NCI-H2029 treated with DMSO at 0.1 percent for 48 hours (cell line): ENCODE data around the gene RAP1A.
"Not testable (repeated sequence)": the region's sequence is repeated elsewhere in the genome, so short reads cannot be mapped to it uniquely, and the experiment has no call there.

ENCODE experiments used
- DNase-seq: peaks from one replicate; lab custom pipeline; 2025; lab: John Stamatoyannopoulos, UW

The RAP1A gene

GRCh38 chr1:111738133-111738435 lies 118.5 kb downstream of the RAP1A start:
- DNase-seq = no peak

DNA sequence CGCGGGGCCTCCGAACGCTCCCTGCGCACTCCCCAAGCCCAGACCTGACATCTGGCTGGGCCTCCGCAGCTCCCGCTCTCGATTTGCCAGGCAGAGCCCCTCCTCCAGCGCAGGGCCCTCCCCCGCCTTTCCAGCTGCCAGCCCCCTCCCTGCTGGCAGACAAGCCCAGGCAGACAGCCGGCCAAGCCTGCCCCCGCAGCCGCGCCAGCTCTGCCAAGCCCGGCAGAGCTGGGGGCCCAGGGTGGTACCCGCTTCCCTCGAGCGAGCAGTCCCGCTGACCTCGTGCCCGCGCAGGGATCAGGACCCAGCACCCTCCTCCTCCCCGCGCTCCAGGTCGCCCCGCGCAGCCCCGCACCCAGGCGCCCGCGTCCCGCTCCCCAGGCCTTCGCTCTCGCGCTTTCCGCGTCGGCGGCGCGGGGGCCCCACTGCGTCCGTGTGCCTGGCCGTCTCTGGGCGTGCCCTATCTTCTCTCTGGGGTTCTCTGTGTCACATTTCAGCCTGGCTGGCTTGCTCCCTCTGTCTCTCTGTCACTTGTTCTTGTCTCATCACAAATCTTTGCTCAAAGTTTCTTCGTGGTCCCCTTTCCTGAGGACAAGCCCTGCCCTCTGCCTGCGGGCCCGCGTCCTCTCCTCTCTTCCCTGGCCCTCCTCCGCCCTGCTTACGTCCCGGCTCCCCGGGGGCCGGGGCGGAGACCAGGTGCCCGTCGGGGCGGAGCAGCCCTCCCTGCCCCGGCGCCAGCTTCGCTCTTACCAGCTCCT lies 119.0 kb downstream of the RAP1A start:
- DNase-seq = no peak

- DNase-seq = peak; percentile 18
Observed at GRCh38 chr1:111739194-111739924, 119.8 kb downstream of the RAP1A start, which contains the start of gene INKA2. Gene INKA2 (minus strand): TSS chr1:111739395. CDS start chr1:111739242, 153 bp downstream.

DNA sequence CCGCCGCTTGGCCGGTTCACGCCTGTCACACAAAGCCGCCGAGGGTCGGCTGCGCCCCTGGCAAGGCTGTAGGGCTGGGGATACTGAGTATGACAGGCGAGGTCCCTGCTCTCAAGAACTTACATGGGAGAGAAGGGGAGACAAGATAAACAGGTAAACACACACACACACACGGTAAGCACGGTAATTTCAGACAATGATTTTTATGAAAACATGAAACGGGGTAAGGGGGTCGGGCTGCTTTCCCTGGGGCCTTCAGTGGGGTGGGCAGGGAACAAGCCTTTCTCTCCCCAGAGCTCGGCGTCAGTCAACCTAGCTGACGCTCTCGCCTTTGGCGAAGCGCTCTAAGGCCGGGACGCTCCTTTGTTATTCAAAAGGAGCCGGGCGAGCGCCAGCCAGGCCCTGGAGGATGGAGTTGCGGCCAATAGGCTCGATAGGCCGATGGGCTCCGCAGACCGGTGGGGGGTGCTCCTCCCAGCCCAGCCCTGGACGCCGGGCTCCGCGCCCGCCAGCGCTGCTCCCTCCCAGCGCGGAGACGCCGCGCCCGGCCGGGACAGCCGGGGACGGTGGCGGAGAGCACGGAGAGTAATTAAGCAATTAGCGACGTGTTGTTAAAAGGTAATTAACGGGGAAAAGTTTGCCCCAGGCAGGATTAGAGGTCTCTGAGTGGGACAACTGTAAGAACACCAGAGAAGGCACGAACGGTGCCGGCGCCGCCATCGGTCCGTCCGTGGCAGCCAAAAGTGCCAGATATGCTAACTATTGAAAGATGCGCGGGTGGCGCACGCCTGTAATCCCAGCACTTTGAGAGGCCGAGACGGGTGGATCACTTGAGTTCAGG lies 120.6 kb downstream of the RAP1A start:
- DNase-seq = no peak

DNA sequence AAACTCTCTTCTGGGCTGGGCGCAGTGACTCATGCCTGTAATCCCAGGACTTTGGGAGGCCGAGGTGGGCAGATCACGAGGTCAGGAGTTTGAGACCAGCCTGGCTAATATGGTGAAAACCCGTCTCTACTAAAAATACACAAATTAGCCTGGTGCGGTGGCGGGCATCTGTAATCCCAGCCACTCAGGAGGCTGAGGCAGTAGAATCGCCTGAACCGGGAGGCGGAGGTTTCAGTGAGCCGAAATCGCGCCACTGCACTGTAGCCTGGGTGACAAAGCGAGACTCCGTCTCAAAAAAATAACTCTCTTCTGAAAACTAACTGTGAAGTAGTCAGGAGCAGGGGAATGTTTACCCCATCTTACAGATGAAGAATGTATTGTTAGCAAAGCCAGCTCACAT lies 122.7 kb downstream of the RAP1A start:
- DNase-seq = not testable (repeated sequence)

DNA sequence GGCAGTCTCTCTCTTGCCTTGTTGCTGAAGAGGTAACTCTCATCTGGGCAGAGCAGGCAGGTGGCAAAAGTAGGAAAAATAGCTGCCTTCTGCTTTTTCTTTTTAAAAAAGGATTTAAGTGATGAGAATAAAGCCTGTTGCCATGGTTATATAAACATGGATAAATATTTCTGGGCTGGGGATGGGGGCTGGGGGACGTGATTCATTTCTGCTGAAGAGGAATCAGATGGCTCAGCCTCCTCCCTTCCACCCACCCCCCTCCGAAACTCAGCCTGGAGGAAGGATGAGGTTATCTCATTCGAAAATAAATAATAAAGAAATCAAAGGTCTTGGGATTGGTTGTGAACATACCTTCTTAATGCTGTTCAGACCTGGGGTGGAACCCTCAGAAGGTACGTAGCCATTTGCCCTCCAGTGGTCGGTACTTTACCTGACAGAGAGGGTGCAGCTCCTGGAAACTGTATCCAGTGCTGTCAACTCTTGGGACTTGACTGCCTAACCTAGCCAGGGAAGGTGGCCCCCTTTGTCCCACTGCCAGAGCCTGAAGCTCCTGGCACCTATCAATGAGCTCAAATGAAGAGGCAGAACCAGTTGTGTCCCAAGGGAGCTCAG lies 123.5 kb downstream of the RAP1A start:
- DNase-seq = no peak

- DNase-seq = no peak
Observed at GRCh38 chr1:111743679-111744101, 124.1 kb downstream of the RAP1A start.

GRCh38 chr1:111745675-111746613 lies 126.4 kb downstream of the RAP1A start:
- no peak for DNase-seq

DNA sequence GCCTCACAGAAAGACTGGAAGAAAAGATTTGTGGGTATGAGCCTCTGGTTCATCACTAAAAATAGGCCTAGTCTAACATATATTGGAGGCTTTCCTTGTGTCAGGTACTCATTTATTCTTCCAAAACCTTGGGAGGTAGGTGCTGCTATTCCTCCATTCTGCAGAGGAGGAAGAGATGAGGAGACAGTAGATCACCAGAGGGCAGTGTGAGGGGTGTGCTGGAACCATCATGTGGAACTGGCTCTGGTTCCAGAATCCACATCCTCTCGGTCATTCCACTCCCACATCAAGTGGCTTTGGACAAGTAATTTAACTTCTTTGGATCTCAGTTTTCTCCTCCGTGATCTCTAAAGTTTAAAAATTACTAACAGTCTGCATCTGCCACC lies 127.0 kb downstream of the RAP1A start:
- no peak for DNase-seq

DNA sequence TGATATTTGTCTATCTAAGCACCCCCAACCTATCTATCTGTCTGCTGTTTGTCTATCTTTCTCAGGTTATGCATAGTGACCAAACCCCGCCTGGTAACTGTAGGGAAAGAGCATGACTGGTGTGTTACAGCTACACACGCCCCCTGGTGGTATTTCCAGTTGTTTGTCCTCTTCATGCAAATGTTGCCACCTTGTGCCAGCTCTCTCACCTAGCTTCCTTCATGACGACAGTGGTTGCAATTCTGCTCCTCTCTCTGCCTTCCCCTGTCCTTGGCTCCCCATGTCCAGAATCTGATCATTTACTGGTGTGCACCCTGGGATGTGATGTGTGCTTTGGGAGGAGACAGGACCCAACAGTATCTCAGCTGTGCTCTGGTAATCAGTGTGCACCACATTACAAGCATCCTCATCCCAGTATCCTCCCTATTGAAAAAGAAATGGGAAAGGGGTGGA lies 127.7 kb downstream of the RAP1A start:
- DNase-seq = peak; percentile 20

DNA sequence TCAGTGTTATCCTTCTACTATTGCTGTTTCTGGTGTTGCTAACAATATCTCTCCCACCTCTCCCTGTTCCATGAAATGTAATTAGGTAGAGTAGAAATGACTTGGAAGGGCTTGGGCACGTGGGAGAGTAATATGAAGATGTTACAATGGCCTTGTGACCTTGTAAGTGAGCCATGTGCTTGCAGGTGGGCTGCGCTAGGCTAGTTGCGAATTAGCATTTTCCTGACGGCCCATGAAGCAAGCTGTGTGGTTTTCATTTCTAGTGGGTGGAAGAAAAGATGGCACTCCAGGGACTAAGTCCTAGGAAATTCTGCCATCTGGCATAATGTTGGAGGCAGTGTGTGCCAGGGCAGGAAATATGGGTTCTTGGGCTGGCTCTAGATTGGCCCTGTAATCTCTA lies 128.4 kb downstream of the RAP1A start:
- no peak for DNase-seq

- no peak for DNase-seq
Observed at GRCh38 chr1:111749628-111750027, 130.0 kb downstream of the RAP1A start.

DNA sequence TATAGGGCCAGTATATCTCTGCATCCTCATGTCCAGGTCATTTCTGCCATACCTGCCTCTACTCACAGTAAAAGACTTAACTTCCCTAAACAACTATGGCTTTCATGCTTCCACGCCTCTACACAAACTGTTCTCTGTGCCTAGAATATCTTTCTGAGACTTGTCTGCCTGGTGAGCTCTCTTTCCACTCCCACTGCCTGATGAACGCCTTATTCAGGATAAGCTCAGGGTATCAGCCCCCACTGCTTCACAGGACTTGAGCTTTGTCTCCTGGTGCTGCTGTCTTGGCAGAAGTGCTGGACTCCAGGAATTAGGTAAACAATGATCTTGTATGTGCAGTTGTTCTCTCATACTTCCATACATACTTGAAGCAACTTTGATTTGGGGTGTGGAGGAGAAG lies 131.3 kb downstream of the RAP1A start:
- no peak for DNase-seq

DNA sequence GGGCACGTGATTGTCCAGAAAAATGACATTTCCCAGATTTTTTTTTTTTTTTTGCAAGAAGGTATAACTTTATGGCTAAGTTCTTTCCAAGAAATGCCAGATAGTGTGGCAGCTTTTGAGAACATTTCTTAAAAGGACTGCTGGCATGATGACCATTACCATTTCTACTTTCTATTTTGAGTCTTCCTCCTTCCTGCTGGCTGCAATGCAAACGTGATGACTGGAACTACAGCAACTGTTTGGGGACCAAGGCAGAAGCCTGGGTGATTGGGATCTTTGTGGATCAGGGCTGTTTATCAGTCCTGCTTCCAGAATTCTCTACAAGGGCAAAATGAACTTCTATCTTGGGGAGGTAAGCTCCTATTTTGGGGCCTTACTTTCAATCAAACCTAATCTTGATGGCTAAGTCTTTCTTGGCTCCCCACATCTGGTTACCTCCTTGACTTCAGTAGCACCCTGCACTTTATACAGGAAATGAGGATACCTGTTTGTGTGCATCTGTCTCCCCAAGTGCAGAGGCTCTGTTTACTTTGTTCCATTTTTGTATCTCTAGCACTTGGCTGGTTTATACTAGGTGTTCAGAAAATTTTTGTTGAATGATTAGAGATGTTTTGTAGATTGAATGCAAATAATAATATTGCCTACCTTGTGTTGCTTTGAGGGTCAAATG lies 132.5 kb downstream of the RAP1A start:
- no peak for DNase-seq

DNA sequence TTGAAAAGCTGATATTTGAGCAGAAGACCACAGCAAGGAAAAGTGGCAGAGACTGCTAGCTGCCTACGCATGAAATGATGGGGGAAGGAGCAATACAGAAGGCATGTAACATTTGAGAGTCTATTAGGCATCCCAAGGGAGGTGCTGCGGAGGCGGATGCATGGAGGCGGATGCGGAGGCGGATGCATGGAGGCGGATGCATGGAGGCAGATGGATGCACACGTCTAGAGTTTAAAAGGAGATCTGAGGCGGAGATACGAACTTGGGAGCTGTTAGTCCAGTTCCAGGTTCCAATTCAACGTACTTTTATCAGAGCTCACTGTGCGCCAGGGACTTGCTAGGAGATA lies 135.4 kb downstream of the RAP1A start:
- no peak for DNase-seq

GRCh38 chr1:111755331-111756123 lies 135.9 kb downstream of the RAP1A start, which contains the start of gene DDX20:
Gene DDX20 (plus strand): TSS chr1:111755901. CDS start chr1:111755925, 24 bp downstream.
- peak; percentile 71 for DNase-seq

DNA sequence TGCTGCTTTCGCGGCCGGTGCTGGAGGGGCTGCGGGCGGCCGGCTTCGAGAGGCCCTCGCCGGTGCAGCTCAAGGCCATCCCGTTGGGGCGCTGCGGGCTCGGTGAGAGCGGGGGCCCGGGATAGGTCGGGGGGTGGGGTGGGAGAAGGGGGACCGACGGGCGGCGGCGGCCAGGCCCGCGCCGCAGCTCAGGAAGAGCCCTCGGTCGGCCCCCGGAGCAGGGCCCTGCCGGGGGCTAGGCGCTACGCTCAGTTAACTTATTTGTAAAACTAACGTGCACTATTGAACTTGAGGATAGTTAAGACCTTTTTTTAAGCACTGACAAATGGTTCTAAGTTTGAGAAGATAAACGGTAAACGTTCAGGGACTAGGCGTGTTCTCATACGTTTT lies 136.5 kb downstream of the RAP1A start:
- DNase-seq = no peak

DNA sequence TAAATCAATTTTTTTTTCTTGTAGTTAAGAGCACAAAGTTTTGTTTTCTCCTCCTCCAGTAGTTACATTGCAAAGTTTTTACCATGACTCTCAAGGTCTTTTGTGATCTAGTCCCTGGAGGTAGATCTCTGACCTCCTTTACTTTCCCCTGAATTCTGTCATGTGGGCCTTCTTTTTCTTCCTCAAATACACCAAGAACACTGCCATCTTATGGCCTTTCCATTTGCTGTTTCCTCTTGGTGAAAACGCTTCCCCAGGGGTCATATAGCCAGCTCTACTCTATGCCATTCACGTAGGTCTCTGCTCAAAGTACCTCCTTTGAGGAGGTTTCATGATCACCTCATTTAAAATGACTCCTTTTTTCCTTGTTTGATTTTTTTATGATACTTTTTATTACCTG lies 138.8 kb downstream of the RAP1A start:
- DNase-seq = no peak

DNA sequence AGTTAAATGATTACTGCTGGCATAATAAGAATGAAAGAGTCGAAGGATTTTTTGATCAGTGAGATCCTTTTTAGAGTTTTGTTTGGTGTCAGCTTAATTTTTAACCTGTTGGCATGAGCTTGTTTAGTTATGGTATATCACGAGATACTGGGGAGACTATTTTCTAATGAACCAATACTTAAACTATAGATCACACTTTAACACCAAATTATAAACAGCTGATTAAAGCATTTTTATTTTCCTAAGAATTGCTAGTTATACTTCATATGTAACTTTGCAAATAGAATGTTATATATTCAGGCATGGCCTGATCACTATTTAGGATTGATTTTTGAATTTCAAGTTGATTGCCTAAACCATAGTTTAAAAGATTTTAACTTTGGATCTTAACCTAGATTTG lies 142.1 kb downstream of the RAP1A start:
- DNase-seq = no peak

- no peak for DNase-seq
Observed at GRCh38 chr1:111762332-111762731, 142.7 kb downstream of the RAP1A start.
